ENCODE results near the gene ARMH3. TPM values are rescaled to one million over a fixed set of nuclear protein-coding genes. Genes with fewer than 3 reads are reported as not detected.
"Not testable (repeated sequence)": the region's sequence is repeated elsewhere in the genome, so short reads cannot be mapped to it uniquely, and the experiment has no call there.

Gene ARMH3
- total and polyA plus RNA-seq, 10 donors = 11.6 to 37.4 (median 21.6) TPM

DNA sequence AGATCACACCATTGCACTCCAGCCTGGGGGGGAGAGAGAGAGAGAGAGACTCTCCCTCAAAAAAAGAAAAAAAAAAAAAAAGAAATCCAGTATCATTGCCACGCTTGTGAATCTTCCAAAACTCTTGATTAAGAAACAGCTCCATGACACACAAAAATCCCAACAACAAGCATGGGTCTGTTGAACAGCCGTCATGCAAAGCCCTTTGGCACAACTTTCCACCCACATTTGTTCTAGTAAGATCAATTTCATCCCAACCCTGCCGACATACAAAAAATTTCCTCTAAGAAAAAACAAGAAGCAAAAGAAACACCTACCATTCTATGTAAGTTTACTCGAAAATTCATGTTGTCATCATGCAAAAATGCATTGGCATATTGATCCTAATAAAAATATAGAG lies 62.8 kb downstream of the ARMH3 start:
- Histone ChIP-seq H3K4me1 (peaks cover 0 to 32% (median 3%) of the 10 kb centered on the region in 6 donors), H3K9me3 (no peaks in the 10 kb centered on the region), H3K27me3 (replicated peaks in 1 of 7) (no peaks in the 10 kb centered on the region), H3K36me3 (peaks cover 5 to 99% (median 69%) of the 10 kb centered on the region in 6 donors), H3K27ac (no peak overlapping the region), H3K4me3 (no peak overlapping the region)
- 92 to 97% (median 95%) methylated on average over 4 of the region's 4 CpGs for WGBS, 5 donors
- no peak for DNase-seq
- TF ChIP-seq POLR2A (IDR thresholded peaks at IDR 0.05) = no peak
- TF ChIP-seq POLR2AphosphoS5 (IDR thresholded peaks at IDR 0.05) = no peak
- TF ChIP-seq, protein P1, sequence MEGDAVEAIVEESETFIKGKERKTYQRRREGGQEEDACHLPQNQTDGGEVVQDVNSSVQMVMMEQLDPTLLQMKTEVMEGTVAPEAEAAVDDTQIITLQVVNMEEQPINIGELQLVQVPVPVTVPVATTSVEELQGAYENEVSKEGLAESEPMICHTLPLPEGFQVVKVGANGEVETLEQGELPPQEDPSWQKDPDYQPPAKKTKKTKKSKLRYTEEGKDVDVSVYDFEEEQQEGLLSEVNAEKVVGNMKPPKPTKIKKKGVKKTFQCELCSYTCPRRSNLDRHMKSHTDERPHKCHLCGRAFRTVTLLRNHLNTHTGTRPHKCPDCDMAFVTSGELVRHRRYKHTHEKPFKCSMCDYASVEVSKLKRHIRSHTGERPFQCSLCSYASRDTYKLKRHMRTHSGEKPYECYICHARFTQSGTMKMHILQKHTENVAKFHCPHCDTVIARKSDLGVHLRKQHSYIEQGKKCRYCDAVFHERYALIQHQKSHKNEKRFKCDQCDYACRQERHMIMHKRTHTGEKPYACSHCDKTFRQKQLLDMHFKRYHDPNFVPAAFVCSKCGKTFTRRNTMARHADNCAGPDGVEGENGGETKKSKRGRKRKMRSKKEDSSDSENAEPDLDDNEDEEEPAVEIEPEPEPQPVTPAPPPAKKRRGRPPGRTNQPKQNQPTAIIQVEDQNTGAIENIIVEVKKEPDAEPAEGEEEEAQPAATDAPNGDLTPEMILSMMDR (IDR thresholded peaks at IDR 0.05 in 8 of 11, conservative IDR thresholded peaks at IDR 0.05 in 3 of 11) = no peak
- intact Hi-C loops (cut with DNase I; ENCODE audit: low total_unique reads) = no loop called here

DNA sequence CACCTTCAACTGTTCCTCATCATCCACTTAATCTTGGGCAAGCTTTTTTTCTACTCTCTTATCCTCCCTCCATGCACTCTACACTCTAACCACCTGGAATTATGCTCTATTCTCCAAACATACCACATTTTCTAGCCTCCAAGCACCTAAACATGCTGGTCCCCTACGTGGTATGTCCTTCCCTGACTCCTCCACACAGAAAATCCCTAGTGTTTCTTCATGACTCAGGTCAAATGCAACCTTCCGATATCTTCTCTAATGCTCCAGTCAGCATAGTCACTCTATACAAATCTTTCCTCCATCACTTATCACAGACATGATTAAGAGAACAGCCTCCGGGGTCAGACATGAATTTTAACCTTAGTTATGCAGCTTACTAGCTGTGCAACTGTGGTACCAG lies 68.8 kb downstream of the ARMH3 start:
- peaks cover 9 to 25% (median 22%) of the 10 kb centered on the region in 6 donors for H3K4me1 ChIP-seq
- no peaks in the 10 kb centered on the region for H3K27me3 ChIP-seq (replicated peaks in 1 of 7)
- H3K27ac ChIP-seq = peak overlapping the region in 6 of 8 donors; percentile 81 to 86 (median 84)
- H3K4me3 ChIP-seq = no peak overlapping the region
- no peak for DNase-seq
- TF ChIP-seq, protein P1 (IDR thresholded peaks at IDR 0.05 in 8 of 11, conservative IDR thresholded peaks at IDR 0.05 in 3 of 11) = no peak
- TF ChIP-seq POLR2A (IDR thresholded peaks at IDR 0.05) (no peak), POLR2AphosphoS5 (IDR thresholded peaks at IDR 0.05) (no peak)
- H3K9me3 ChIP-seq = no peaks in the 10 kb centered on the region
- peaks cover 9 to 83% (median 47%) of the 10 kb centered on the region in 6 donors for H3K36me3 ChIP-seq
- 62 to 89% (median 78%) methylated on average over 3 of the region's 3 CpGs for WGBS, 5 donors
- intact Hi-C loops (cut with DNase I; ENCODE audit: low total_unique reads) = no loop called here

DNA sequence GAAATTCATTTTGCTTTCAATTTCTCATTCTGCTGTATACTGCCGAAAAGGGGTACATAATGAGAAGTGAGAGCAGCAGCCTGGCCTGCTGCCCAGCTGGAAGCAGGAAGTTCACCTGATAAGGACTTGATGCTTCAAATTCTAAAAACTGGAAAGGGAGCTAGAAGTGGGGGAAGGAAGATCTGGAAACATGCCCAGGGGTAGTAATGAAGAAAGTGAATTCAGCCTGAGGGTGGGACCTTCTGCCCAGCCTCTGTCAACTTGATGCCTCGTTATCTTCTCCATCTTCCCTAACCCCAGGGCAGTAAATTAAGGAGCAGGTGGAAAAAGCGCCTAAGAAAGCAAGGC lies 69.4 kb downstream of the ARMH3 start:
- H3K27me3 ChIP-seq (replicated peaks in 1 of 7) = no peaks in the 10 kb centered on the region
- peaks cover 9 to 25% (median 22%) of the 10 kb centered on the region in 6 donors for H3K4me1 ChIP-seq
- TF ChIP-seq POLR2A (IDR thresholded peaks at IDR 0.05) (no peak), POLR2AphosphoS5 (IDR thresholded peaks at IDR 0.05) (peak in 1 of 3 donors; percentile 54)
- H3K36me3 ChIP-seq = peaks cover 4 to 83% (median 42%) of the 10 kb centered on the region in 6 donors
- 33 to 49% (median 45%) methylated on average over 3 of the region's 3 CpGs for WGBS, 5 donors
- intact Hi-C loops (cut with DNase I; ENCODE audit: low total_unique reads) = no loop called here
- H3K9me3 ChIP-seq = no peaks in the 10 kb centered on the region
- peak; percentile 83 for DNase-seq
- H3K27ac ChIP-seq = peak overlapping the region; percentile 70 to 86 (median 82)
- H3K4me3 ChIP-seq = peak overlapping the region in 1 of 8 donors; percentile 4

DNA sequence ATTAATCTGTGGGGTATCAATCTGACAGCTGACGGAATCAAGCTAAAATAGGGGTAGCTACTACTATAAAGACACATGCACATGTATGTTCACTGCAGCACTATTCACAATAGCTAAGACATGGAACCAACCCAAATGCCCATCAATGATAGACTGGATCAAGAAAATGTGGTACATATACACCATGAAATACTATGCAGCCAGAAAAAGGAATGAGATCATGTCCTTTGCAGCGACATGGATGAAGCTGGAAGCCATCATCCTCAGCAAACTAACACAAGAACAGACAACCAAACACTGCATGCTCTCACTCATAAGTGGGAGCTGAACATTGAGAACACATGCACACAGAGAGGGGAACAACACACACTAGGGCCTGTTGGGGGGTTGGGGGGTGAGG lies 75.3 kb downstream of the ARMH3 start:
- H3K9me3 ChIP-seq; DNase-seq; H3K27ac ChIP-seq; H3K27me3 ChIP-seq (replicated peaks in 1 of 7); intact Hi-C loops (cut with DNase I; ENCODE audit: low total_unique reads); H3K4me3 ChIP-seq: not testable (repeated sequence)
- Histone ChIP-seq H3K36me3 (peaks cover 0 to 74% (median 3%) of the 10 kb centered on the region in 6 donors), H3K4me1 (peaks cover 0 to 16% (median 5%) of the 10 kb centered on the region in 6 donors)
- 96 to 100% (median 98%) methylated on average over 2 of the region's 2 CpGs for WGBS, 5 donors

DNA sequence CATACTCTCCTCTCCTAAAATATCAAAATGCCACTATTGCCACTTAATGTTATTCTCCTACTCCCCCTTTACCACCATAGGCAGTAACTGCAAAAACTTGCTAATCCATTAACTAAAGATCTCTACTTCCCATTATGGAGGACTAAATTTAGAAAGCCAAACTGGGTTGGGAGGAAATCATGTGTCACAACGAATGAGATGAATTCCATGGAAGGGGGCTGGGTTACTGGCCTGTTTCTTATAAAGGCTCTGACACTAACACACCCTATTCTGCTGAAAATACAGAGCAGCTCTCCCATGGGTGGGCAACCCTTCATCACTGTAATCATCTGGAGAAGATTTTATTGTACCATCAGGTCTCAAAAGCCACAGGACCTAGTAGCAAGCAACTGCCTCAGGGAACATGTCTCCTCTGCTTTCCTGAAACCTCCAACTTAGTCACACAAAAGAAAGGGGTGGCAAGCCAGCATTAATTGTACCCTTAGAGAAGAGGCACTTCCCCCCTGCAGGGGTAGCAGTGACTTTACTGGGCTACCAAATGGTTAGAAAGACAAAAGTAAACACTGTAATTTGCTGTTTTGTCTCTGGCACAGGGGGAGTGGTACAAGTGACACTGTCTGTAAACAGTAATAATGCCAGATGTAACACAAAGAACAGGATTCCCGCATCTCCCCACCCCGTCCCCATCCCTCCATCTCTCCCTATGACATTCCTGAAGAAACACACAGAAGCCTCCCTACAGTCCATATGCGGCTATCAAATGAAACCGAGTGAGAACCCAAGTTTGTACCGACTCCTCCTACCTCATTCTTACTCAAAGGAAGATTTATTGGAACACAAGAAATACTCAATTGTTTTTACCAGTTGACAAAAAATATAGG lies 81.6 kb downstream of the ARMH3 start:
- DNase-seq = no peak
- peak overlapping the region; percentile 44 to 84 (median 74) for H3K27ac ChIP-seq
- TF ChIP-seq POLR2A (IDR thresholded peaks at IDR 0.05) (no peak), POLR2AphosphoS5 (IDR thresholded peaks at IDR 0.05) (no peak)
- TF ChIP-seq, protein P1 (IDR thresholded peaks at IDR 0.05 in 8 of 11, conservative IDR thresholded peaks at IDR 0.05 in 3 of 11) = no peak
- no peaks in the 10 kb centered on the region for H3K9me3 ChIP-seq
- no peaks in the 10 kb centered on the region for H3K27me3 ChIP-seq (replicated peaks in 1 of 7)
- peaks cover 18 to 63% (median 37%) of the 10 kb centered on the region in 6 donors for H3K4me1 ChIP-seq
- 73 to 78% (median 76%) methylated on average over 6 of the region's 6 CpGs for WGBS, 5 donors
- H3K36me3 ChIP-seq = peaks cover 0 to 80% (median 4%) of the 10 kb centered on the region in 6 donors
- peak overlapping the region in 1 of 8 donors; percentile 44 for H3K4me3 ChIP-seq
- intact Hi-C loops (cut with DNase I; ENCODE audit: low total_unique reads) = no loop called here
